Mucosa of stomach (tissue), 1 donor: ENCODE results near the gene TGFBR3L.
"Not testable (repeated sequence)": the region's sequence is repeated elsewhere in the genome, so short reads cannot be mapped to it uniquely, and the experiment has no call there.

Experiments used
- H3K27me3 ChIP-seq: one replicate; pipeline ENCODE4 v1.7.0; 2013; ENCODE audit warnings: mild to moderate bottlenecking, low read length; ENCODE audit not compliant: control insufficient read depth, insufficient read depth
- H3K36me3 ChIP-seq: one replicate; pipeline ENCODE4 v1.7.0; 2013; ENCODE audit warnings: low read length; ENCODE audit not compliant: control insufficient read depth, insufficient read depth
- H3K4me1 ChIP-seq: one replicate; pipeline ENCODE4 v1.7.0; 2013; ENCODE audit warnings: mild to moderate bottlenecking, low read length; ENCODE audit not compliant: control insufficient read depth, insufficient read depth
- H3K4me3 ChIP-seq: one replicate; pipeline ENCODE4 v1.7.0; 2013; ENCODE audit warnings: low read length
- H3K9ac ChIP-seq: one replicate; pipeline ENCODE4 v1.7.0; 2013; ENCODE audit warnings: mild to moderate bottlenecking, low read length, moderate library complexity
- H3K9me3 ChIP-seq: one replicate; pipeline ENCODE4 v1.7.0; 2013; ENCODE audit warnings: mild to moderate bottlenecking, low read length, moderate library complexity; ENCODE audit not compliant: control insufficient read depth
- donor health status: Pancreatic carcinoma.

TGFBR3L gene

DNA sequence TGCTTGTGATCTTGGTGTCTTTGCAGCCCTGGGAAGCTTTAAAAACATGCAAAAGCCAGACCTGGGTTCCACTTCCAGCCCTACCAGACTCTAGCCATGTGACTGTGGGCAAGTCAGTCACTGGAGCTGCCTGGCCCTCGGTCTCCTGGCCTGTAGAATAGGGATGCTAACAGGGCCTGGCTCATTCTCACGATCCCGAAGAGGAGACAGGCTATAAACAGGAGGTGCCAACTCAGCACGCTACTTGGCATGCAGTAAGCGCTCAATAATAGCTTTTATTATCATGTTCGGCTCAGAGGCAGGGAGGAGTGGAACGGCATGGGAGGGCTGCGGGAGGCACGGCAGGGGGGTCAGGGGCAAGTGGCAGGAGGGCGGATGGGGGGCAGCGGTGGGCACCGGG is 9.6 kb downstream of the TGFBR3L start:
- peaks cover 28% of the 10 kb centered on the region for H3K4me1 ChIP-seq
- H3K4me3 ChIP-seq: no peak overlapping the region

DNA sequence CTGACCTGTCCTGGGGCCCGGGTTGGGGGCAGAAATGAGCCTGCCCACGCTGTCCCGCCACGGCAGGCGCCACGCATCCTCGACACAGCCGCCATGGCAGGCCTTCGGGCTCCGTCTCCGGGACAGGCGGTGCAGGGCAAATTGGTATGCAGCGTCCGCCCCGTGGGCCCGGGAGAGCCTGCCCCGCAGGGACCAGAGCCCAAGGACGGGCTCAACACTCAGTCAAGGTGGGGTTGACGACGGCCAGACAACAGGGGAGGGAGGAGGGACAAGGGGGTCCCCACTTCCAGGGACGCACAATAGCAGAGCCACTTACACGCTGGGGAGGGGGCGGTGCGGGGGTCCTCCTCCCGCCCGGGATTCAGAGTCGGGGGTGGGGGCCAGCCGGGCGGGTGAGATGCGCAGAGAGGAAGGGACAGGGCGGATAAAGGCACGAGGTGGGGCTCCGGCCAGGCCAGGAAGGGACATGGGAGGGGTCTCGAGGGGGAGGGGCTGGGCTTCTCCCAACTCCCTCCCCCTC is 10.1 kb downstream of the TGFBR3L start:
- Histone ChIP-seq H3K36me3 (no peaks in the 10 kb centered on the region), H3K27me3 (peaks cover under 1% of the 10 kb centered on the region), H3K4me3 (no peak overlapping the region), H3K9me3 (no peaks in the 10 kb centered on the region), H3K9ac (no peak overlapping the region), H3K4me1 (peaks cover 23% of the 10 kb centered on the region)

More for the DNA sequence above, 9.6 kb downstream of the TGFBR3L start:
- no peaks in the 10 kb centered on the region for H3K36me3 ChIP-seq
- H3K27me3 ChIP-seq: peaks cover 5% of the 10 kb centered on the region
- no peak overlapping the region for H3K9ac ChIP-seq
- no peaks in the 10 kb centered on the region for H3K9me3 ChIP-seq

DNA sequence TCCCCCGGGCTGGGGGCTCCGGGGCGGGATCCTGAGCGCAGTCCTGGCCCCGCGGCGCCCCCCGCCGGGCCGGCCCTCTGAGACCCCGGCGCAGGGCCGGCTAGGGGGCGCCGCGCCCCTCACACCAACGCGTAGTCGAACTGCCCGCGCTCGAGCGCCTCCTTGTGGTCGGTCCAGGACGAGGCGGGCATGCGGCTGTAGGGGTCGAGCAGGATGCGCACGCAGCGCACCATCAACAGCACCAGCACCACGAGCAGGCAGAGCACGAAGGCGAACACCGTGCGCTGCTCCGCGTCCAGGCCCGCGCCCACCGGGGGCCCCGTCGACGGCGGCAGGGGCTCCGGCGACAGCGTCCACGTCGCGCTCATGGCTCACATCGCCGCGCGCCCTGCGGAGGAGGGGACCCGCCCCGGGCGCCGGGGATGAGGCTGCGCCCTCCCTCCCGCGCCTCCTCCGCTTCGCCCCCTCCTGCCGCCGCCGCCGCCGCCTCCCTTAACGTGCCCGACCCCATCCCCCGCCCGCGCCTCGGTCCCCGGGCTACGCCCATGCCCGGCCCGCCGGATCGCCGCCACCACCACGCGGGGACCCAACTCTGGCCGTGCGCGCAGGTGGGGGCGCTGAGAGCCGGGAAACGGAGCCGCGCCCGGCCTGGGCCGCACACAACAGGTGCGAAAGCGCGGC is 10.7 kb downstream of the TGFBR3L start:
- Histone ChIP-seq H3K36me3 (no peaks in the 10 kb centered on the region), H3K9me3 (no peaks in the 10 kb centered on the region), H3K4me3 (no peak overlapping the region), H3K9ac (no peak overlapping the region), H3K4me1 (peaks cover 20% of the 10 kb centered on the region), H3K27me3 (no peaks in the 10 kb centered on the region)

DNA sequence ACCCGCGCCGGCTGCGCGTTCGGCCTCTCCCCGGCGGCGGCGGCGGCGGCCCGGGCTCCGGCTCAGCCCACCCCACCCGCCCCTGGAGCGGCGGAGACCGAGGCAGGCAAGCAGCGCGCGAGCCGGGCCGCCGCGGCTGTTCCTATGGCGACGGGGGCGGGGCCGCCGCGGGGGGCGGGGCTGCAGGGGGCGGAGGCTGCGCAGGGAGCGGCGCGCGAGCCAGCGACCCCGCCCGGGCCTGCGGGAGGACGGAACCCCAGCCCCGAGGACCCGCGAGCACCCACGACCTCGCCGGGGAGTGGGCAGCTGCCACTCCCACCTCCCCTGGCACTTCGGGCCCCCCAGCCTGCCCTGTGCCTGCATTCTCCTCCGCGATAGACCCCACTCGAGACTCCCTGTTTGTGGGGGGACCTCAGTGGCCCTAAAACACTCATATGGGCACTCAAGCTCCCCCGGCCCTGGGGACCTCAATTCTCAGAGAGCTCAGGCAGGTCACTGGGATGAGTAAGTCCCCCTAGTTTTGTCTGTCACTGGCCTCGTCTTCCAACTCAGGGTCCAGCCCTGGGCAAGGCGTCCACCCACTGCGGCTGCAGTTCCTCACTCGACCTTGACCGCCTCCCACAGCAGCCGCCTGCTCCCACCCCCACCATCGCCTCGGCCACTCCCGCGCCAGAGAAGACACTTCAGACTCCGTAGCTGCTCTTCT is 11.5 kb downstream of the TGFBR3L start, which contains the start of gene CTXN1:
CTXN1 (minus strand) TSS at position 115 of the 706 bp plus-strand sequence. CDS start 597 bp downstream, outside the sequence.
- Histone ChIP-seq H3K27me3 (no peaks in the 10 kb centered on the region), H3K9me3 (no peaks in the 10 kb centered on the region), H3K4me3 (no peak within 1 kb of the TSS), H3K4me1 (peaks cover 17% of the 10 kb centered on the region), H3K36me3 (no peaks in the 10 kb centered on the region), H3K9ac (peak within 1 kb of the TSS; percentile 28)

DNA sequence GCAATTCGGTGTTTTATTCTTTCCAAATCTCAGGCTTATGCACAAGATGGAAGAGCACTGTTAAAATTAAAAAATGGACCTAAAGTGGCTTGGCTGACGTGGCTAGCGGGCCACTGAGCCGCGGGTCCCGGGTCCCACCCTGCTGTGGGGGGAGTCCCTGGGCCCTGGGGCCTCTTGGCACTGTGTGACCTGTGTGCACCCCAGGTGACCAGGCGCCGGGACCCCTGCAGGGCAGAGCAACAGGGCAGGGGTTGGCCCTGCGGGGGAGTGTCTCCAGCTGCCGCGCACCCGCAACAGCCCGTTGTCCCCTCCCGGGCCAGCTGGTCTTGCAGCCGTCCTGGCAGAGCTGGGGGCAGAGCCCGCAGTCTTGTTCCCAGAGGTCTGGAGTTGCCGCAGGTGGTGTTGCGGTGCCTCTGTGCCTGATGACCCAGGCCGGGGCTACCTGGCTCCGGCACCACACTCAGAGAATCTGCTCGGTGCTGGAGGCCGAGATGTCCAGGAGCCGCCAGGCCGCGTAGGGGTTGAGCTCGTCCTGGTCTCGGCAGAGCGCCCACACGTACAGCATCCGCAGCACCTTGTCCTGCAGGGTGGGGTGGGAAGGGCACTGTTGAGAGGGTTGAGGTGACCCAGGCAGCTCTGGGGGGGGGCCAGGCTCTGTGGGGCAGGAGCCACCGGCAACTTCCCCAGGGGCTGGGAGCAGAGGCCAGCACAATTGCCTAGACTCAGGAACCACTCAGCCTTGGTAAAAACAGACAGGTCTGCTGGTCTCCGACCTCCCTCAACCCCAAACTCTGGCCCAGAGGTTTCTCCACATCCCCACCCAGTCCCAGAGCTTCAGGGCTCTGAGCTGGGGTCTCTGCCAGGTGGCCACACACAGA is 12.3 kb downstream of the TGFBR3L start:
- Histone ChIP-seq H3K9ac (no peak overlapping the region), H3K9me3 (no peaks in the 10 kb centered on the region), H3K4me1 (peaks cover 9% of the 10 kb centered on the region), H3K27me3 (no peaks in the 10 kb centered on the region), H3K4me3 (no peak overlapping the region), H3K36me3 (no peaks in the 10 kb centered on the region)

DNA sequence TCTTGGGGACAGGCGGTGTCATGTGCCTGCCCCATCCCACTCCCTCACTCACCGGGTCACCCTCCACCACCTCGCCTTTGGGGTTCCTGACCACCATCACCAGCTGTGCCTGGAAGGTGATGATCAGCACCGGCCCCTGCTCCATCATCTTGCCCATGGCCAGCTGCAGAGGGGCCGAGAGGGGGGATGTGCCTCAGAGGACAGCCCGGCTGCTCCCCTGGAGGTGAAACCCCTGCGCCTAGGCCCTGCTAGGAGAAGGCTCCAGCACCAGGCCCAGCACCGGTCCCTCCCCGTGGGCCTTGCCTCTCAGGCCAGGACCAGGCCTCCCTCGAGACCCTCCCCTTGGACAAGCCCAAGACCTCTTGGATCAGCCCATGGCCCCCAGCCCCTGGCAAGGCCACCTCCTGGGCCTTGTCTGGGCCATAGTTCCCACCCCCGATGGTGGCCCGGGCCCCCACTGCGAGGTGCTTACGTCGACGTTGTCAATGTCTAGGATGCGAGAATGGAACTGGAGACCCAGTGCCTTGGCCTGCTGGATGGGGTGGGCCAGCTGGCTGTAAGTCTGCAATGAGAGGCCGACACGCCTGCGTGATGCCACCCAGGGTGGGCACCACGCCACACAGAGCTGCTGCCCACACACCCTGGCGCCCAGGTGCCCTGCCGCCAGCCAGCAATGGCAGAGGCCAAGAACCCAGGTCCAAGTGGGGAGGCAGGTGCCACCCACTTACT is 13.1 kb downstream of the TGFBR3L start:
- H3K9ac ChIP-seq: no peak overlapping the region
- peaks cover 6% of the 10 kb centered on the region for H3K4me1 ChIP-seq

DNA sequence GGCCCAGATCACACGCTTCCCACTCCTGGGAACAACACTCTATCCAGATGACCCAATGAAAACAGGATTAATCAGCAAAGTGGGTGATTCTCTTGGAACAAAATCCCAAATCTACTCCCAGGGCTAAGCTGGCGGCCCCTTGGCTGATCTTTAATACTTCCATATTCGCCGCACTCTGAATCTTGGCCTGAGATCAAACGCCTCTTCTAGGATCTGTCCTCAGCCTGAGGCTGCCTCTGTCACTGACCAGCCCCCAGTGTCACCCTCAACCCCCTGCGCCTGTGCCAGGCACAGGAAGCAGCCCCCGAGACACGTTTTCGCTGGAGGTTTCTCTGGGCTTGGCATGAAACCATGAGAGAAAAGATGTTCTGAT is 13.7 kb downstream of the TGFBR3L start:
- peaks cover 2% of the 10 kb centered on the region for H3K36me3 ChIP-seq
- no peaks in the 10 kb centered on the region for H3K9me3 ChIP-seq
- no peaks in the 10 kb centered on the region for H3K27me3 ChIP-seq
- no peak overlapping the region for H3K4me3 ChIP-seq
- H3K4me1 ChIP-seq: peaks cover 6% of the 10 kb centered on the region
- no peak overlapping the region for H3K9ac ChIP-seq

More for the DNA sequence above, 13.1 kb downstream of the TGFBR3L start:
- H3K9me3 ChIP-seq: no peaks in the 10 kb centered on the region
- no peaks in the 10 kb centered on the region for H3K27me3 ChIP-seq
- no peaks in the 10 kb centered on the region for H3K36me3 ChIP-seq
- H3K4me3 ChIP-seq: no peak overlapping the region

DNA sequence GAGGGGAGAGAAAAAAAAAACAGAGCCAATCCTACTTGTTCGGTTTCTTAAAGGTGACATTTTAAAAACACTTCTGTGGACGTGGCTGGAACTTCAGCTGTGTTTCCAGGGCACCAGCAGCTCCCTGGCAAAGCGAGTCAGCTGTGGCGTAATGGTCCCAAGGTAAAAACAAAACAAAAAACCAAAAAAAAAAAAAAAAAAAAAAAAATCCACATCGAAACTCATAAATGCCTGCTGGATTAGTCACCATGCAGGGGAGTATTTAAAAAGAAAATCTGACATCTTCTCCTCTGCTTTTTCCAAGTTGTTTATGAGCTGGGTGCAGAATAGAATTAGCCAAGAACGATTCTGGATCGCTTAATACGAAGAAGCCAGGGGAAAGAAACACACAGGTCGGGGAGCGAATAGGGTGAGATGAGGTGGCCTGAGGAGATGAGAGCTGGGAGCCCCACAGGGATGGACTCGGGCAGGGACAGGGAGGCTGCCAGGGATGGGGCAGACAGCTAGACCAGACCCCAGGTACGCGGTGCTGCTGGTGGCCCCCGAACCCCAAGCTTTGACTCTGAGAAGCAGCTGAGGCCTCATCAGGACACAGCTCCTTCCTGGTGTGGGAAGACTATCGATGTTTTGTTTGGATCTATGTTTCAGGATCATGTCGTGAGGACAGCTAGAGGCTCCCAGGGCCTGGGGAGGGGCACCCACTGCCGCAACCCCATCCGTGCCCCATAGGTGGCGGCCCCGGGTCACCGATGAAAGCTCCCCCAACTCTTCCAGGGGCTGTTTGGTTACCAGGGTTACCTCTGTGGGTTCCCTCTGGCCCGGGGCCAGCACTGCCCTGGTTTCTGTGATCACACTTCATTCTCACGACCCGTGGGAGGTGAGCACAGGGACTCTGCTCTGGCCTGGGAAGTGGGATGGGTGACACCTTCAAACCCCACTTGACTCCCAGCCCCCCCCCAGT is 14.4 kb downstream of the TGFBR3L start:
- Histone ChIP-seq H3K9ac (no peak overlapping the region), H3K36me3 (peaks cover 4% of the 10 kb centered on the region), H3K4me1 (peaks cover 6% of the 10 kb centered on the region), H3K9me3 (no peaks in the 10 kb centered on the region), H3K4me3 (no peak overlapping the region), H3K27me3 (no peaks in the 10 kb centered on the region)

DNA sequence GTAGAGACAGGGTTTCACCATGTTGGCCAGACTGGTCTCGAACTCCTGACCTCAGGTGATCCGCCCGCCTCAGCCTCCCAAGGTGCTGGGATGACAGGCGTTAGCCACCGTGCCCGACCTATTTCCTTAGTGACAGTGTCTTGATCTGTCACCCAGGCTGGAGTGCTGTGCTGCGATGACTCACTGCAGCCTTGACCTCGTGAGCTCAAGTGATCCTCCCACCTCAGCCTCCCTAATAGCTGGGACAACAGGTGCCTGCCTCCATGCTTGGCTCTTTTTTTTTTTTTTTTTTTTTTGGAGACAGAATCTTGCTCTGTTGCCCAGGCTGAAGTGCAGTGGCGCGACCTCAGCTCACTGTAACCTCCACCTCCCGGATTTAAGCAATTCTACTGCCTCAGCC is 15.4 kb downstream of the TGFBR3L start:
- H3K9ac ChIP-seq, H3K27me3 ChIP-seq, H3K9me3 ChIP-seq, H3K4me3 ChIP-seq, H3K4me1 ChIP-seq, H3K36me3 ChIP-seq: not testable (repeated sequence)

DNA sequence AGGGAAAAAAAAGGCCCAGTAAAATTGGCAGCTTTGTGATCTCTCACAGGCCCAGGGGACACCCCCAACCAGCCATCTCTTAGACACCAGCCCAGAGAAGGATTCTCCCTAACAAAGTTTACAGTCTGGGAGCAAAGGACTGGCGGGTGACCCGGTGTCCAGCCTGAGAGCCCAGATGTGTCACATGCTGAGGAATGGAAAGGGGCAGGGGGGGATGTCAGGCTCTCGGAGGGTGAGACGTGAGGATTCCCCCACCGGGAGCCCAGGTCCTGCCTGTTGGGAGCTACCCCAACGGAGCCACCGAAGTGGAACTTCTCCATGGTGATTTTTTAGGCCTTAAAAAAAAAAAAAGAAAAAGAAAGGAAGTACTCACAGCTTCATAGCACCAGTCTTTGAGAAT is 16.1 kb downstream of the TGFBR3L start:
- no peak overlapping the region for H3K4me3 ChIP-seq
- H3K4me1 ChIP-seq: peaks cover 6% of the 10 kb centered on the region
- H3K36me3 ChIP-seq: peaks cover 7% of the 10 kb centered on the region
- no peak overlapping the region for H3K9ac ChIP-seq
- no peaks in the 10 kb centered on the region for H3K9me3 ChIP-seq
- H3K27me3 ChIP-seq: no peaks in the 10 kb centered on the region
